MM.1S (cell line): ENCODE results near the gene ITPRIP.

ENCODE experiments used
- DNase-seq: peaks from one replicate; pipeline ENCODE4 v3.0.0-alpha.2; 2015
- H2AFZ ChIP-seq: fragments of 300-600 bp; sonication (generic); 2 replicates; pipeline ENCODE4 v1.6.0; 2016; ENCODE audit warnings: antibody characterized with exemption, low read length
- H3F3A ChIP-seq: fragments of 300-600 bp; sonication (generic); 2 replicates; pipeline ENCODE4 v1.6.1; 2016; ENCODE audit warnings: mild to moderate bottlenecking, antibody characterized with exemption, low read length, moderate library complexity, mixed read lengths; ENCODE audit not compliant: insufficient read depth
- H3K27ac ChIP-seq: fragments of 300-600 bp; sonication (generic); 2 replicates; pipeline ENCODE4 v1.5.1; 2016; ENCODE audit warnings: mild to moderate bottlenecking, low read length
- H3K27me3 ChIP-seq: fragments of 300-600 bp; sonication (generic); replicated peaks from 2 replicates; pipeline ENCODE4 v1.6.0; 2016; ENCODE audit warnings: low read length; ENCODE audit not compliant: insufficient read depth
- H3K36me3 ChIP-seq: fragments of 300-600 bp; sonication (generic); replicated peaks from 2 replicates; pipeline ENCODE4 v1.6.1; 2016; ENCODE audit warnings: mild to moderate bottlenecking, low read length, mixed read lengths; ENCODE audit not compliant: insufficient read depth
- H3K4me1 ChIP-seq: fragments of 300-600 bp; sonication (generic); 2 replicates; pipeline ENCODE4 v1.6.1; 2016; ENCODE audit warnings: low read length, mixed read lengths
- H3K4me2 ChIP-seq: fragments of 300-600 bp; sonication (generic); 2 replicates; pipeline ENCODE4 v1.6.0; 2016; ENCODE audit warnings: low read depth, low read length
- H3K4me3 ChIP-seq: fragments of 300-600 bp; sonication (generic); 2 replicates; pipeline ENCODE4 v1.5.1; 2016; ENCODE audit warnings: low read length, mixed read lengths
- H3K79me2 ChIP-seq: fragments of 300-600 bp; sonication (generic); 2 replicates; pipeline ENCODE4 v1.6.1; 2016; ENCODE audit warnings: mixed run types, low read length, mixed read lengths
- H3K9ac ChIP-seq: fragments of 300-600 bp; sonication (generic); 2 replicates; pipeline ENCODE4 v1.6.1; 2016; ENCODE audit warnings: low read length, mixed read lengths
- H3K9me2 ChIP-seq: fragments of 300-600 bp; sonication (generic); replicated peaks from 2 replicates; pipeline ENCODE4 v1.6.1; 2016; ENCODE audit warnings: mild to moderate bottlenecking, low read length, mixed read lengths; ENCODE audit not compliant: insufficient read depth
- H3K9me3 ChIP-seq: fragments of 300-600 bp; sonication (generic); replicated peaks from 2 replicates; pipeline ENCODE4 v1.6.1; 2016; ENCODE audit warnings: mild to moderate bottlenecking, low read length, mixed read lengths; ENCODE audit not compliant: insufficient read depth
- H4K20me1 ChIP-seq: fragments of 300-600 bp; sonication (generic); 2 replicates; pipeline ENCODE4 v1.6.1; 2016; ENCODE audit warnings: mild to moderate bottlenecking, low read length, moderate library complexity, mixed read lengths; ENCODE audit not compliant: insufficient read depth
- CTCF ChIP-seq: fragments of 300-600 bp; sonication (generic); IDR thresholded peaks from 2 replicates; pipeline ENCODE4 v1.5.1; 2016; ENCODE audit warnings: antibody characterized with exemption, low read length, mixed read lengths
- EZH2 ChIP-seq: fragments of 300-600 bp; sonication (generic); optimal IDR thresholded peaks from 2 replicates; pipeline ENCODE3; 2017; ENCODE audit warnings: low read depth, mild to moderate bottlenecking, antibody characterized with exemption, low read length, mixed read lengths
- EZH2phosphoT487 ChIP-seq: fragments of 300-600 bp; sonication (generic); IDR thresholded peaks from 2 replicates; pipeline ENCODE4 v1.6.1; 2018; ENCODE audit warnings: antibody characterized with exemption, low read length

The ITPRIP gene

GRCh38 chr10:104325436-104326435 is 12.5 kb downstream of the ITPRIP start:
- H3K27me3 ChIP-seq: no peaks in the 10 kb centered on the region
- no peak overlapping the region for H3K4me2 ChIP-seq
- H3K9me2 ChIP-seq: no peaks in the 10 kb centered on the region
- peaks cover 7% of the 10 kb centered on the region; the same call in 1 of the 2 replicates for H3K4me1 ChIP-seq
- H3K27ac ChIP-seq: no peak overlapping the region
- no peaks in the 10 kb centered on the region for H3K9me3 ChIP-seq
- no peaks in the 10 kb centered on the region for H4K20me1 ChIP-seq
- no peak overlapping the region for H2AFZ ChIP-seq
- H3K79me2 ChIP-seq: peaks cover 86% of the 10 kb centered on the region
- DNase-seq: no peak
- TF ChIP-seq EZH2phosphoT487 (no peak), EZH2 (no peak), CTCF (no peak)
- no peak overlapping the region for H3K9ac ChIP-seq
- no peaks in the 10 kb centered on the region for H3F3A ChIP-seq
- H3K36me3 ChIP-seq: no peaks in the 10 kb centered on the region
- no peak overlapping the region for H3K4me3 ChIP-seq

- no peaks in the 10 kb centered on the region for H3F3A ChIP-seq
- TF ChIP-seq CTCF: no peak
- no peak for TF ChIP-seq EZH2
- TF ChIP-seq EZH2phosphoT487: no peak
- H3K4me1 ChIP-seq: peaks cover 7% of the 10 kb centered on the region; the same call in 1 of the 2 replicates
- no peak overlapping the region for H3K4me3 ChIP-seq
- H3K9me2 ChIP-seq: no peaks in the 10 kb centered on the region
- H3K27ac ChIP-seq: no peak overlapping the region
- H3K79me2 ChIP-seq: peaks cover 83% of the 10 kb centered on the region
- H2AFZ ChIP-seq: no peak overlapping the region
- H3K36me3 ChIP-seq: no peaks in the 10 kb centered on the region
- DNase-seq: no peak
- H3K4me2 ChIP-seq: no peak overlapping the region
- H4K20me1 ChIP-seq: no peaks in the 10 kb centered on the region
- no peaks in the 10 kb centered on the region for H3K9me3 ChIP-seq
- H3K27me3 ChIP-seq: no peaks in the 10 kb centered on the region
- no peak overlapping the region for H3K9ac ChIP-seq
Measured at GRCh38 chr10:104324931-104325330, 13.3 kb downstream of the ITPRIP start.

- Histone ChIP-seq H3K27me3 (no peaks in the 10 kb centered on the region), H3K36me3 (no peaks in the 10 kb centered on the region), H4K20me1 (no peaks in the 10 kb centered on the region), H3K4me3 (no peak overlapping the region), H2AFZ (no peak overlapping the region), H3K4me2 (no peak overlapping the region), H3K79me2 (peaks cover 80% of the 10 kb centered on the region), H3K9me2 (no peaks in the 10 kb centered on the region), H3K9ac (no peak overlapping the region), H3K4me1 (peaks cover 7% of the 10 kb centered on the region; the same call in 1 of the 2 replicates), H3F3A (no peaks in the 10 kb centered on the region), H3K9me3 (no peaks in the 10 kb centered on the region), H3K27ac (no peak overlapping the region)
- no peak for DNase-seq
- TF ChIP-seq EZH2phosphoT487 (no peak), CTCF (no peak), EZH2 (no peak)
Measured at GRCh38 chr10:104324221-104324686, 14.0 kb downstream of the ITPRIP start.
